MM.1S (cell line): Measurements from ENCODE around the gene MISFA.

Experiments
- EZH2 ChIP-seq: fragments of 300-600 bp; sonication (generic); optimal IDR thresholded peaks from 2 replicates; pipeline ENCODE3; 2017; ENCODE audit warnings: low read depth, mild to moderate bottlenecking, antibody characterized with exemption, low read length, mixed read lengths
- EZH2phosphoT487 ChIP-seq: fragments of 300-600 bp; sonication (generic); IDR thresholded peaks from 2 replicates; pipeline ENCODE4 v1.6.1; 2018; ENCODE audit warnings: antibody characterized with exemption, low read length
- TF ChIP-seq, protein P1 (sequence below): fragments of 300-600 bp; sonication (generic); IDR thresholded peaks from 2 replicates; pipeline ENCODE4 v1.5.1; 2016; ENCODE audit warnings: antibody characterized with exemption, low read length, mixed read lengths

DNA sequence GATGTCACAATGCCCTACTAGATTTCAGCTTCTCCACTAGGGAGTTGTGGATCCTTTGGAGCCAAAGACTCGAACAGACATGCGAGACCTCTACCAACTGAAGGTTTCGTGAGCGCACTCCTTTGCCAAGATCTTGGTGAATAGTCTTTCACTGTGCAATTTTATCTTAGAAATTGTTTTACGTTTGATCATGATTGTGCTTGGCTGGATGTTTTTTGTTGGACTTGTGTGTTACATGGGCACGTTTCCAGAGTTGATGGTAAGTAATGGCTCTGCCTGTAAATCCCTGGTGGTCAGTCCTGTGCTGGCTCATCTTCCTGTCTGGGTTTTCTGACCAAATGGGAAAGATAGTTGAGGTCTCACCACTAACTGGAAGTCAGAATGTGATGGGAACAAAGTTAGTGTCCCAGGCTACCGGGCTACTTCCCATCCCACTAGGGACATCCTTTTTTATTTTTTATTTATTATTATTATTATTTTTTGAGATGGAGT, at the start of gene MISFA:
- TF ChIP-seq, protein P1, sequence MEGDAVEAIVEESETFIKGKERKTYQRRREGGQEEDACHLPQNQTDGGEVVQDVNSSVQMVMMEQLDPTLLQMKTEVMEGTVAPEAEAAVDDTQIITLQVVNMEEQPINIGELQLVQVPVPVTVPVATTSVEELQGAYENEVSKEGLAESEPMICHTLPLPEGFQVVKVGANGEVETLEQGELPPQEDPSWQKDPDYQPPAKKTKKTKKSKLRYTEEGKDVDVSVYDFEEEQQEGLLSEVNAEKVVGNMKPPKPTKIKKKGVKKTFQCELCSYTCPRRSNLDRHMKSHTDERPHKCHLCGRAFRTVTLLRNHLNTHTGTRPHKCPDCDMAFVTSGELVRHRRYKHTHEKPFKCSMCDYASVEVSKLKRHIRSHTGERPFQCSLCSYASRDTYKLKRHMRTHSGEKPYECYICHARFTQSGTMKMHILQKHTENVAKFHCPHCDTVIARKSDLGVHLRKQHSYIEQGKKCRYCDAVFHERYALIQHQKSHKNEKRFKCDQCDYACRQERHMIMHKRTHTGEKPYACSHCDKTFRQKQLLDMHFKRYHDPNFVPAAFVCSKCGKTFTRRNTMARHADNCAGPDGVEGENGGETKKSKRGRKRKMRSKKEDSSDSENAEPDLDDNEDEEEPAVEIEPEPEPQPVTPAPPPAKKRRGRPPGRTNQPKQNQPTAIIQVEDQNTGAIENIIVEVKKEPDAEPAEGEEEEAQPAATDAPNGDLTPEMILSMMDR = no peak
- TF ChIP-seq EZH2 (no peak), EZH2phosphoT487 (no peak)
